ENCODE data around the gene HECTD1. TPM values are rescaled to one million over a fixed set of nuclear protein-coding genes. Genes with fewer than 3 reads are reported as not detected.
"Not testable (repeated sequence)": the region's sequence is repeated elsewhere in the genome, so short reads cannot be mapped to it uniquely, and the experiment has no call there.

The HECTD1 gene
- total RNA-seq, 1 experiment from 2014 or later: 74.7 TPM

- Histone ChIP-seq H3K4me3 (ENCODE audit: insufficient read depth, low read depth, low read length) (no peak overlapping the region), H3K27me3 (ENCODE audit: control insufficient read depth, insufficient read depth, low read length) (no peaks in the 10 kb centered on the region), H3K36me3 (replicated peaks; ENCODE audit: control insufficient read depth, insufficient read depth, low read length) (peaks cover 21% of the 10 kb centered on the region)
- DNase-seq: no peak
Measured at GRCh38 chr14:31125231-31125630, 82.4 kb downstream of the HECTD1 start.

DNA sequence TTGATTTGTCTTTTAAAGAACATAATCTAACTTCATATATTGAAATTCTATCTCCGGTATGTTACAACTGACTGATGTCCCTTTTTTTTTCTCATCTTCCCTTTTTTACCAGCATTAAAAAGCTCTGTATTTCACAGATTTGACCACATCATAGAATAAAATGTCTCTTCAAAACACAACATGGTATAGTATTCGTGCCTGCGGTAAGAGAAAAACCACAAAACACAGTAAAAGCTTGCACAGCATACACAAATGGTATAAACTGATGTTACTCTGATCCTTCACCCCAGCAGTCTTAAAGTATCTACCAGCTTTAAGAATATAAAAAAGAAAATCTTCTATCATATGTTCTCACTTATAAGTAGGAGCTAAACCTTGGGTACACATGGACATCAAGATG, 83.4 kb downstream of the HECTD1 start:
- H3K27me3 ChIP-seq (ENCODE audit: control insufficient read depth, insufficient read depth, low read length): no peaks in the 10 kb centered on the region
- DNase-seq: no peak
- H3K4me3 ChIP-seq (ENCODE audit: insufficient read depth, low read depth, low read length): no peak overlapping the region
- H3K36me3 ChIP-seq (replicated peaks; ENCODE audit: control insufficient read depth, insufficient read depth, low read length): peaks cover 23% of the 10 kb centered on the region

DNA sequence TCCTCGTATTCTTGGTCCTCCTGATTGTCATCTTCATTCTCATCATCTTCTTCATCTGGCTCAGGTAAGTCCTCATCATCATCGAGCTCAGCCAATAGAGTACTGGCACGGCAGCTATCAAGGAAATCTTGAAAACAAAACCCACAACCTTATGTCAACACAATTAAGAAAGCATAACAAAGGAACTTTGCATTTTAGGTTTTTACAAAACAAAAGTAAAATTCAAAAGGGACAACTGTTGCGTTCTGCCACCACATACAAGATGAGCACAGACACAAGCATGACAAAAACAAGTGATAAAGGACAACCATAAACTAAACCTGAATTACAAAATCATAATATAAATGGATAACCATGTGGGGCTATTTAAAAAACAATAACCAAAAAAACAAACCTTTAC, 84.7 kb downstream of the HECTD1 start:
- DNase-seq: peak; percentile 27
- H3K36me3 ChIP-seq (replicated peaks; ENCODE audit: control insufficient read depth, insufficient read depth, low read length): peaks cover 13% of the 10 kb centered on the region
- H3K27me3 ChIP-seq (ENCODE audit: control insufficient read depth, insufficient read depth, low read length): no peaks in the 10 kb centered on the region
- H3K4me3 ChIP-seq (ENCODE audit: insufficient read depth, low read depth, low read length): no peak overlapping the region

- no peak for DNase-seq
- H3K36me3 ChIP-seq (replicated peaks; ENCODE audit: control insufficient read depth, insufficient read depth, low read length): peaks cover 15% of the 10 kb centered on the region
- no peaks in the 10 kb centered on the region for H3K27me3 ChIP-seq (ENCODE audit: control insufficient read depth, insufficient read depth, low read length)
- H3K4me3 ChIP-seq (ENCODE audit: insufficient read depth, low read depth, low read length): no peak overlapping the region
Measured at GRCh38 chr14:31122098-31122611, 85.4 kb downstream of the HECTD1 start.

- Histone ChIP-seq H3K27me3 (ENCODE audit: control insufficient read depth, insufficient read depth, low read length) (no peaks in the 10 kb centered on the region), H3K4me3 (ENCODE audit: insufficient read depth, low read depth, low read length) (no peak overlapping the region), H3K36me3 (replicated peaks; ENCODE audit: control insufficient read depth, insufficient read depth, low read length) (peaks cover 17% of the 10 kb centered on the region)
- DNase-seq: no peak
Measured at GRCh38 chr14:31118892-31119291, 88.7 kb downstream of the HECTD1 start.

DNA sequence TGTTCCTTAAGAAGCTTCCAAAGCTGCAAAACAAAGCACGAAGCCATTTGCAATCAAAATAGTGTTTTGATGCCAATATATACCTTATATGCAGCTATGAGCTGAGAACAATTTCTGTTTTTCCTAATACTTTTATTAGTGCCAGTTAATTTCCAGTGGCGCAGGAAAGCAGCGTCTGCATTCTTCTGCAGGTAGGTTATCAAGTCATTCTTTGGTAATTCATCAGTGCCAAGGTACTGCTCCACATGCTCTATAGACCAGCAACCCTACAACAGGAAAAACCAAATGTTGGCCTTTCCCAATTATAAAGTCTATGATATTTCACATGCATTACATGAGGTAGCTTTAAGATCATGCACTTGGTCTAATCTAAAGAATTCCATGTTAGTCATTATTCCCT, 93.8 kb downstream of the HECTD1 start:
- Histone ChIP-seq H3K36me3 (replicated peaks; ENCODE audit: control insufficient read depth, insufficient read depth, low read length) (peaks cover 12% of the 10 kb centered on the region), H3K4me3 (ENCODE audit: insufficient read depth, low read depth, low read length) (no peak overlapping the region), H3K27me3 (ENCODE audit: control insufficient read depth, insufficient read depth, low read length) (no peaks in the 10 kb centered on the region)
- no peak for DNase-seq

DNA sequence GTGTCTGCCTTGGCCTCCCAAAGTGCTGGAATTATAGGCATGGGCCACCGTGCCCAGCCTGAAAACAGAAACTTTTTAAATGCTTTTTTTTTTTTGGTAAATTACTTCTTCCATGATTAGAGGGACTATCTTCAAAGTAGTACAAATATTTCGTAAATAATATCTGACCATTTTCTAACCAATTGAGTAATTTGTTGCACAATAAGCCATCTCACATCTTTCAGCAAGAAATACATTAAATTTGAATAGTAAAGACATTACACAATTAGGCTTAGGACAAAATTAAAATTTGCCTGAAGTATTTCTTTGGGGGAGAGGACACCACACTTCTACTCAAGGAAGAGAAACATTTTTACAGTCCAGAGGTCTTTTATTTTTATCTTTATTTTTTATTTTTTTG, 96.7 kb downstream of the HECTD1 start:
- DNase-seq: no peak
- Histone ChIP-seq H3K4me3 (ENCODE audit: insufficient read depth, low read depth, low read length) (no peak overlapping the region), H3K36me3 (replicated peaks; ENCODE audit: control insufficient read depth, insufficient read depth, low read length) (peaks cover 16% of the 10 kb centered on the region), H3K27me3 (ENCODE audit: control insufficient read depth, insufficient read depth, low read length) (no peaks in the 10 kb centered on the region)

DNA sequence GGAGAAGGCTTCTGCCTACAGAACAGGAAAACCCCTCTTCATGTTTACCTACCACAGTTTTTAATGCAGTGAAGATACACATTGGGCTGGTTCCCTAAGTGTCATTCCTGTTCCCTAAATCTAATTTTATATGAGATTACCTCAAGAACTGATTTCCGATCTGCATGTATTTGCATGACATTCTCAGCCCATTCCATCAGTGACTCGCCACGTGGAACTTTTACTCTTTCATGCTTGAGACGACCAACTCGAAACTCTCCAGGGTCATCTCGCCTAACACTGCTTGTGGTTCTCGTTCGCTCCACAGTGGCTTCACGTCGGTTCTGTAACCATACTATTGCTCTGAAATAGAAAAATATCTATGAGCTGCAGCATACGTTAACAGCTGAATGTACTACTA, 98.3 kb downstream of the HECTD1 start:
- Histone ChIP-seq H3K36me3 (replicated peaks; ENCODE audit: control insufficient read depth, insufficient read depth, low read length) (peaks cover 19% of the 10 kb centered on the region), H3K27me3 (ENCODE audit: control insufficient read depth, insufficient read depth, low read length) (no peaks in the 10 kb centered on the region), H3K4me3 (ENCODE audit: insufficient read depth, low read depth, low read length) (no peak overlapping the region)
- no peak for DNase-seq

- Histone ChIP-seq H3K27me3 (ENCODE audit: control insufficient read depth, insufficient read depth, low read length) (no peaks in the 10 kb centered on the region), H3K36me3 (replicated peaks; ENCODE audit: control insufficient read depth, insufficient read depth, low read length) (peaks cover 21% of the 10 kb centered on the region)
Measured at GRCh38 chr14:31106768-31107167, 100.8 kb downstream of the HECTD1 start.

DNA sequence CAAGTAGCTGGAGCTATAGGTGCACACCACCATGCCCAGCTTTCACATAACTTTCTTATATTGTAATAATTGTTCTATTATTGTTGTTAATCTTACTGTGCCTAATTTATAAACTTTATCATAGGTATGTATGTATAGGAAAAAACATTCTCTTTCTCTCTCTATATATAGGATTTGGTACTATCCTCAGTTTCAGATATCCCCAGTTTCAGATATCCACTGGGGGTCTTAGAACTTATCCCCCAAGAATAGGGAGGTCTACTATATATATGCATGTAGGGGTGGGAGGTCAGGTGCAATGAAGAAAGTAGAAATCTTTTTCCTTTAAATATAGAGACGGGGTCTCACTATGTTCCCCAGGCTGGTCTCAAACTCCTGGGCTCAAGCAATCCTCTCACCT, 110.5 kb downstream of the HECTD1 start:
- H3K36me3 ChIP-seq (replicated peaks; ENCODE audit: control insufficient read depth, insufficient read depth, low read length): peaks cover 9% of the 10 kb centered on the region
- H3K27me3 ChIP-seq (ENCODE audit: control insufficient read depth, insufficient read depth, low read length): no peaks in the 10 kb centered on the region
- no peak overlapping the region for H3K4me3 ChIP-seq (ENCODE audit: insufficient read depth, low read depth, low read length)
- no peak for DNase-seq

More at GRCh38 chr14:31106768-31107167, 100.8 kb downstream of the HECTD1 start:
- no peak overlapping the region for H3K4me3 ChIP-seq (ENCODE audit: insufficient read depth, low read depth, low read length)
- DNase-seq: no peak

- Histone ChIP-seq H3K36me3 (replicated peaks; ENCODE audit: control insufficient read depth, insufficient read depth, low read length) (peaks cover 8% of the 10 kb centered on the region), H3K4me3 (ENCODE audit: insufficient read depth, low read depth, low read length) (no peak overlapping the region), H3K27me3 (ENCODE audit: control insufficient read depth, insufficient read depth, low read length) (no peaks in the 10 kb centered on the region)
- no peak for DNase-seq
Measured at GRCh38 chr14:31096255-31096654, 111.3 kb downstream of the HECTD1 start.

DNA sequence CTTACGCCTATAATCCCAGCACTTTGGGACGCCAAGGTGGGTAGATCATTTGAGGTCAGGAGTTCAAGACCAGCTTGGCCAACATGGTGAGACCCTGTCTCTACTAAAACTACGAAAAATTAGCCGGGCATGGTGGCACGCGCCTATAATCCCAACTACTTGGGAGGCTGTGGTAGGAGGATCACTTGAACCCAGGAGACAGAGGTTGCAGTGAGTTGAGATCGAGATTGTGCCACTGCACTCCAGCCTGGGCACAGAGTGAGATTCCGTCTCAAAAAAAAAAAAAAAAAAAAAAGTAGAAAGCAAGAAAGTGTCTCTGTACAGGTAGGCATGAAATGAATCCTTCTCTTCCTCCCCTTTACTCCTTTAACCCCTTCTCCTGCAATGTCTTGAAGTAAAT, 111.8 kb downstream of the HECTD1 start:
- not testable (repeated sequence) for H3K36me3 ChIP-seq (replicated peaks; ENCODE audit: control insufficient read depth, insufficient read depth, low read length); H3K27me3 ChIP-seq (ENCODE audit: control insufficient read depth, insufficient read depth, low read length); H3K4me3 ChIP-seq (ENCODE audit: insufficient read depth, low read depth, low read length); DNase-seq

- H3K36me3 ChIP-seq (replicated peaks; ENCODE audit: control insufficient read depth, insufficient read depth, low read length); DNase-seq; H3K4me3 ChIP-seq (ENCODE audit: insufficient read depth, low read depth, low read length); H3K27me3 ChIP-seq (ENCODE audit: control insufficient read depth, insufficient read depth, low read length): not testable (repeated sequence)
Measured at GRCh38 chr14:31093884-31094839, 113.4 kb downstream of the HECTD1 start.

DNA sequence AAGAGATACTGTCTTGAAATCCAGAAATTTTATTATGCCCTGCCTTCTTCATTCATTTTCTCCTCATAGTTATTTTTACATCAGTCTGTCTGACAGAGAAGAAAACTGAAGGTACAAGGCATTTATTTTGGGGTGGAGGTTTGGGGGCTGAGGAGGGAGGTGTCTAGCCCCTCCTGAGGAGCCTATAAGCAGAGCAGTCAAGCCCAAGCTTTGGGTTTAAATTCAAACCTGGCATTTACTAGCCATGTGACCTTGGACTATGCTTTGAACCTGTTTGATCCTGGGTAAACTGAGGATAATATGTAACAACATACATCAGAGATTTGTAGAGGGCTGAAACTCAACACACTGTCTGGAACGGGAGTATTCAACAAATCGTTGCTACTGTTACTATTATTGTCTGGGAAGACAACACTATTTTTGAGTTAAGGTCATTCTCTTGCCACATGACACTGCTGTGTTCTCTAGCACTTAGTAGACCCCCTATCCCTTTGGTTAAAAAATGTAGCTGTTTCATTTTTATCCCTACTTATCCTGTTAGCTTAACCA, 115.4 kb downstream of the HECTD1 start:
- Histone ChIP-seq H3K36me3 (replicated peaks; ENCODE audit: control insufficient read depth, insufficient read depth, low read length) (no peaks in the 10 kb centered on the region), H3K4me3 (ENCODE audit: insufficient read depth, low read depth, low read length) (no peak overlapping the region), H3K27me3 (ENCODE audit: control insufficient read depth, insufficient read depth, low read length) (no peaks in the 10 kb centered on the region)
- DNase-seq: no peak
